Esophagus muscularis mucosa (tissue), 4 donors: ENCODE results near the gene SEC31A. TPM values are rescaled to one million over a fixed set of nuclear protein-coding genes. Genes with fewer than 3 reads are reported as not detected.

Experiments used
- DNase-seq: peaks from one replicate; pipeline ENCODE4 v3.0.0-alpha.2; 2017; ENCODE audit errors: extremely low spot score
- H3K27ac ChIP-seq, 4 donors: fragments of 200-600 bp; sonication (generic); replicated peaks in 1 of 4; 1 replicate in 3 of 4; 2 replicates in 1 of 4; pipeline ENCODE4 v1.5.1; 2016 to 2019; ENCODE audit warnings: mild to moderate bottlenecking in 1 of 4
- H3K27me3 ChIP-seq, 4 donors: fragments of 200-600 bp; sonication (generic); one replicate each; pipeline versions ENCODE4 v1.5.1 to v1.6.0; 2016 to 2019
- H3K36me3 ChIP-seq, 4 donors: fragments of 200-600 bp; sonication (generic); one replicate each; pipeline ENCODE4 v1.5.1; 2016 to 2019
- H3K4me1 ChIP-seq, 4 donors: fragments of 200-600 bp; sonication (generic); one replicate each; pipeline ENCODE4 v1.5.1; 2016 to 2019
- H3K4me3 ChIP-seq, 4 donors: fragments of 200-600 bp; sonication (generic); 1 replicate in 2 of 4; 2 replicates in 2 of 4; pipeline ENCODE4 v1.5.1; 2016 to 2019; ENCODE audit warnings: mild to moderate bottlenecking in 4 of 4, moderate library complexity in 1 of 4
- H3K9me3 ChIP-seq, 4 donors: fragments of 200-600 bp; sonication (generic); 1 replicate in 3 of 4; 2 replicates in 1 of 4; pipeline ENCODE4 v1.5.1; 2016 to 2019
- EP300 ChIP-seq: sonication (generic); formaldehyde crosslinking; IDR thresholded peaks from one replicate; pipeline ENCODE4 v1.6.1; 2017; ENCODE audit warnings: antibody characterized with exemption
- POLR2A ChIP-seq: fragments of 450-650 bp; IDR thresholded peaks from one replicate; pipeline ENCODE4 v1.6.1; 2017; ENCODE audit warnings: antibody characterized with exemption, moderate library complexity, mild to moderate bottlenecking, low read depth
- POLR2AphosphoS5 ChIP-seq, 2 donors: sonication (generic); formaldehyde crosslinking; IDR thresholded peaks; one replicate each; pipeline ENCODE4 v1.6.1; 2017; ENCODE audit warnings: antibody characterized with exemption in 2 of 2
- WGBS: methylation state at CpG from one replicate; pipeline ENCODE4 v1.1.5; 2018; 5-methylcytosine and 5-hydroxymethylcytosine counted together
- intact Hi-C: fragments of 100-400 bp; cut with DNase I; formaldehyde crosslinking; loops from one replicate; pipeline ENCODE4 v1.15.1; 2023
- total RNA-seq, 4 donors: library from RNA; depleted of rRNA; stranded (reverse); fragments of >200 nt; gene quantifications; one replicate each; pipeline versions ENCODE4 v1.1.0 to v1.2.1, GENCODE V29; 2016
- TF ChIP-seq, protein P1 (sequence below), 3 experiments: fragments of 200-600 bp in 2 of 3; fragments of 450-650 bp in 1 of 3; sonication (generic) in 2 of 3; IDR thresholded peaks; one replicate each; pipeline ENCODE4 v1.5.1; 2017 to 2019; ENCODE audit warnings: antibody characterized with exemption in 3 of 3, mild to moderate bottlenecking in 2 of 3, moderate library complexity in 1 of 3

The SEC31A gene
- total RNA-seq, 4 donors from 2014 or later: 117 to 146 (median 131) TPM

GRCh38 chr4:82909326-82909725, 18.4 kb upstream of the SEC31A start:
- intact Hi-C loops: no loop called here

GRCh38 chr4:82906469-82906868, 15.5 kb upstream of the SEC31A start:
- intact Hi-C loops: no loop called here
- Histone ChIP-seq H3K9me3 (no peaks in the 10 kb centered on the region), H3K27me3 (no peaks in the 10 kb centered on the region), H3K36me3 (peaks cover 0 to 45% (median 20%) of the 10 kb centered on the region in 4 donors), H3K4me3 (no peak overlapping the region), H3K4me1 (peaks cover 4 to 9% (median 7%) of the 10 kb centered on the region in 4 donors), H3K27ac (no peak overlapping the region)
- no peak for TF ChIP-seq POLR2A
- TF ChIP-seq, protein P1, sequence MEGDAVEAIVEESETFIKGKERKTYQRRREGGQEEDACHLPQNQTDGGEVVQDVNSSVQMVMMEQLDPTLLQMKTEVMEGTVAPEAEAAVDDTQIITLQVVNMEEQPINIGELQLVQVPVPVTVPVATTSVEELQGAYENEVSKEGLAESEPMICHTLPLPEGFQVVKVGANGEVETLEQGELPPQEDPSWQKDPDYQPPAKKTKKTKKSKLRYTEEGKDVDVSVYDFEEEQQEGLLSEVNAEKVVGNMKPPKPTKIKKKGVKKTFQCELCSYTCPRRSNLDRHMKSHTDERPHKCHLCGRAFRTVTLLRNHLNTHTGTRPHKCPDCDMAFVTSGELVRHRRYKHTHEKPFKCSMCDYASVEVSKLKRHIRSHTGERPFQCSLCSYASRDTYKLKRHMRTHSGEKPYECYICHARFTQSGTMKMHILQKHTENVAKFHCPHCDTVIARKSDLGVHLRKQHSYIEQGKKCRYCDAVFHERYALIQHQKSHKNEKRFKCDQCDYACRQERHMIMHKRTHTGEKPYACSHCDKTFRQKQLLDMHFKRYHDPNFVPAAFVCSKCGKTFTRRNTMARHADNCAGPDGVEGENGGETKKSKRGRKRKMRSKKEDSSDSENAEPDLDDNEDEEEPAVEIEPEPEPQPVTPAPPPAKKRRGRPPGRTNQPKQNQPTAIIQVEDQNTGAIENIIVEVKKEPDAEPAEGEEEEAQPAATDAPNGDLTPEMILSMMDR (IDR thresholded peaks at IDR 0.05): no peak
- TF ChIP-seq POLR2AphosphoS5 (IDR thresholded peaks at IDR 0.05): no peak
- no peak for DNase-seq
- 94% methylated on average over 3 of the region's 3 CpGs for WGBS

More at GRCh38 chr4:82909326-82909725, 18.4 kb upstream of the SEC31A start:
- H3K27ac ChIP-seq: no peak overlapping the region
- H3K4me3 ChIP-seq: no peak overlapping the region
- no peaks in the 10 kb centered on the region for H3K4me1 ChIP-seq
- H3K27me3 ChIP-seq: no peaks in the 10 kb centered on the region
- peaks cover 0 to 51% (median 23%) of the 10 kb centered on the region in 4 donors for H3K36me3 ChIP-seq
- DNase-seq: no peak
- H3K9me3 ChIP-seq: no peaks in the 10 kb centered on the region
- TF ChIP-seq POLR2A (no peak), EP300 (no peak), POLR2AphosphoS5 (IDR thresholded peaks at IDR 0.05) (no peak)
- TF ChIP-seq, protein P1 (IDR thresholded peaks at IDR 0.05): no peak
- 87% methylated on average over 1 of the region's 1 CpG for WGBS

GRCh38 chr4:82905205-82905604, 14.3 kb upstream of the SEC31A start:
- Histone ChIP-seq H3K4me3 (no peak overlapping the region), H3K27ac (no peak overlapping the region), H3K36me3 (peaks cover 0 to 35% (median 12%) of the 10 kb centered on the region in 4 donors), H3K27me3 (no peaks in the 10 kb centered on the region), H3K4me1 (peaks cover 5 to 11% (median 8%) of the 10 kb centered on the region in 4 donors), H3K9me3 (no peaks in the 10 kb centered on the region)
- intact Hi-C loops: no loop called here
- no peak for DNase-seq
- WGBS: 81% methylated on average over 2 of the region's 2 CpGs
- TF ChIP-seq, protein P1 (IDR thresholded peaks at IDR 0.05): no peak
- TF ChIP-seq POLR2AphosphoS5 (IDR thresholded peaks at IDR 0.05) (no peak), POLR2A (no peak), EP300 (no peak)

DNA sequence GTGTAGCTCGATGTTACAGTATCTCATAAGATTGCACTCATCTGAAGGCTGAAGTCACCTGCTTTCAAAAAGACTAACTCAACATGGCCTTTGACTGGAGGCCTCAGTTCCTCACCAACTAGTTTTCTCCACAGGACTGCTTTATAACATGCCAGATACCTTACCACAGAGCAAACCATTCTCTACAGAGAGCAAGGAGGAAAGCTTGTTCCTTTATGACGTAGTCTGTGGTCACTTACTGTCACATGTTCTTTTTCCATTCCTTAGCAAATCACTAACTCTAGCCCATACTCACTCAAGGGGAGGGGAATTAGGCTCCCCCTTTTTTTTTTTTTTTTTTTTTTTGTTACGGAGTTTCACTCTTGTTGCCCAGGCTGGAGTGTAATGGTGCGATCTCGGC, 12.8 kb upstream of the SEC31A start:
- Histone ChIP-seq H3K27ac (no peak overlapping the region), H3K4me3 (no peak overlapping the region), H3K36me3 (peaks cover 0 to 32% (median 11%) of the 10 kb centered on the region in 4 donors), H3K4me1 (peaks cover 12 to 20% (median 16%) of the 10 kb centered on the region in 4 donors), H3K27me3 (no peaks in the 10 kb centered on the region), H3K9me3 (no peaks in the 10 kb centered on the region)
- TF ChIP-seq POLR2AphosphoS5 (IDR thresholded peaks at IDR 0.05) (no peak), POLR2A (no peak), EP300 (no peak)
- TF ChIP-seq, protein P1 (IDR thresholded peaks at IDR 0.05): no peak
- DNase-seq: no peak
- 95% methylated on average over 5 of the region's 5 CpGs for WGBS
- intact Hi-C loops: loop anchor here (5.0 kb wide), 1 partner anchor 109 kb away; the partner anchor contains the start of gene LIN54
